ENCODE results near the gene METTL8.

Gene METTL8

GRCh38 chr2:171459498-171459897 lies 25.7 kb upstream of the METTL8 start:
- no peaks in the 10 kb centered on the region for H3K4me1 ChIP-seq
- H3K27me3 ChIP-seq = no peaks in the 10 kb centered on the region
- H3K36me3 ChIP-seq = peaks cover 53% of the 10 kb centered on the region
- H4K20me1 ChIP-seq = no peaks in the 10 kb centered on the region
- H3K27ac ChIP-seq = no peak overlapping the region
- H3K4me3 ChIP-seq = no peak overlapping the region
- H3K9me3 ChIP-seq = peaks cover 21% of the 10 kb centered on the region
- H3K4me2 ChIP-seq = no peak overlapping the region
- no peak for TF ChIP-seq Cebpa-rat (IDR thresholded peaks at IDR 0.05)
- no peak overlapping the region for H3K9ac ChIP-seq

GRCh38 chr2:171452773-171453172 lies 19.0 kb upstream of the METTL8 start:
- TF ChIP-seq Cebpa-rat (IDR thresholded peaks at IDR 0.05) = no peak
- no peaks in the 10 kb centered on the region for H3K4me1 ChIP-seq
- H3K27me3 ChIP-seq = no peaks in the 10 kb centered on the region
- peaks cover 75% of the 10 kb centered on the region for H3K36me3 ChIP-seq
- no peak overlapping the region for H3K27ac ChIP-seq
- peaks cover 13% of the 10 kb centered on the region for H3K9me3 ChIP-seq
- H3K4me2 ChIP-seq = no peak overlapping the region
- H3K9ac ChIP-seq = no peak overlapping the region
- no peak overlapping the region for H3K4me3 ChIP-seq
- no peaks in the 10 kb centered on the region for H4K20me1 ChIP-seq

- no peak for TF ChIP-seq Cebpa-rat (IDR thresholded peaks at IDR 0.05)
- Histone ChIP-seq H3K36me3 (peaks cover 68% of the 10 kb centered on the region), H3K27ac (no peak overlapping the region), H4K20me1 (no peaks in the 10 kb centered on the region), H3K27me3 (no peaks in the 10 kb centered on the region), H3K4me3 (no peak overlapping the region), H3K9me3 (peaks cover 9% of the 10 kb centered on the region), H3K9ac (no peak overlapping the region), H3K4me1 (no peaks in the 10 kb centered on the region), H3K4me2 (no peak overlapping the region)
Measured at GRCh38 chr2:171451074-171451473, 17.3 kb upstream of the METTL8 start.

GRCh38 chr2:171447675-171448074 lies 13.9 kb upstream of the METTL8 start:
- Histone ChIP-seq H3K27ac (no peak overlapping the region), H3K4me2 (no peak overlapping the region), H3K9ac (no peak overlapping the region), H3K4me1 (no peaks in the 10 kb centered on the region), H3K9me3 (no peaks in the 10 kb centered on the region), H3K4me3 (no peak overlapping the region), H3K36me3 (peaks cover 66% of the 10 kb centered on the region), H3K27me3 (no peaks in the 10 kb centered on the region), H4K20me1 (no peaks in the 10 kb centered on the region)
- TF ChIP-seq Cebpa-rat (IDR thresholded peaks at IDR 0.05) = no peak

GRCh38 chr2:171441470-171441869 lies 7.7 kb upstream of the METTL8 start:
- no peak overlapping the region for H3K27ac ChIP-seq
- no peak overlapping the region for H3K4me3 ChIP-seq
- H3K4me2 ChIP-seq = no peak overlapping the region
- H4K20me1 ChIP-seq = no peaks in the 10 kb centered on the region
- H3K9me3 ChIP-seq = peaks cover 3% of the 10 kb centered on the region; the same call in 1 of the 2 replicates
- H3K27me3 ChIP-seq = no peaks in the 10 kb centered on the region
- H3K4me1 ChIP-seq = no peaks in the 10 kb centered on the region
- H3K9ac ChIP-seq = no peak overlapping the region
- no peak for TF ChIP-seq Cebpa-rat (IDR thresholded peaks at IDR 0.05)
- H3K36me3 ChIP-seq = peaks cover 82% of the 10 kb centered on the region

- Histone ChIP-seq H3K36me3 (peaks cover 62% of the 10 kb centered on the region), H3K4me2 (no peak overlapping the region), H3K4me3 (no peak overlapping the region), H3K27ac (no peak overlapping the region), H3K27me3 (no peaks in the 10 kb centered on the region), H3K9ac (no peak overlapping the region), H3K4me1 (peaks cover 21% of the 10 kb centered on the region), H4K20me1 (no peaks in the 10 kb centered on the region), H3K9me3 (peaks cover 15% of the 10 kb centered on the region)
- TF ChIP-seq Cebpa-rat (IDR thresholded peaks at IDR 0.05) = no peak
Measured at GRCh38 chr2:171436307-171436706, 2.5 kb upstream of the METTL8 start.

GRCh38 chr2:171434013-171434989 lies 511 bp upstream of the METTL8 start, which contains the start of gene DCAF17:
Gene DCAF17 (plus strand): TSS chr2:171434226. CDS start chr2:171434578, 352 bp downstream.
- H3K4me2 ChIP-seq = peak within 1 kb of the TSS; percentile 88
- H3K4me3 ChIP-seq = peak within 1 kb of the TSS; percentile 84
- peaks cover 21% of the 10 kb centered on the region for H3K4me1 ChIP-seq
- peak within 1 kb of the TSS; percentile 95 for H3K27ac ChIP-seq
- peaks cover 60% of the 10 kb centered on the region for H3K36me3 ChIP-seq
- H3K9ac ChIP-seq = peak within 1 kb of the TSS; percentile 95
- peaks cover 35% of the 10 kb centered on the region for H3K9me3 ChIP-seq
- H3K27me3 ChIP-seq = no peaks in the 10 kb centered on the region
- no peak for TF ChIP-seq Cebpa-rat (IDR thresholded peaks at IDR 0.05)
- no peaks in the 10 kb centered on the region for H4K20me1 ChIP-seq

GRCh38 chr2:171432969-171433762 lies 624 bp downstream of the METTL8 start:
- Histone ChIP-seq H3K4me3 (peak overlapping the region; percentile 84), H3K36me3 (peaks cover 49% of the 10 kb centered on the region), H3K4me1 (peaks cover 21% of the 10 kb centered on the region), H3K27ac (peak overlapping the region; percentile 95), H4K20me1 (no peaks in the 10 kb centered on the region), H3K9me3 (peaks cover 43% of the 10 kb centered on the region), H3K27me3 (no peaks in the 10 kb centered on the region), H3K4me2 (peak overlapping the region; percentile 88), H3K9ac (peak overlapping the region; percentile 95)
- no peak for TF ChIP-seq Cebpa-rat (IDR thresholded peaks at IDR 0.05)

GRCh38 chr2:171432206-171432968 lies 1.4 kb downstream of the METTL8 start:
- no peak overlapping the region for H3K27ac ChIP-seq
- H3K4me3 ChIP-seq = no peak overlapping the region
- H3K4me1 ChIP-seq = peaks cover 21% of the 10 kb centered on the region
- H3K27me3 ChIP-seq = no peaks in the 10 kb centered on the region
- peaks cover 41% of the 10 kb centered on the region for H3K36me3 ChIP-seq
- TF ChIP-seq Cebpa-rat (IDR thresholded peaks at IDR 0.05) = no peak
- H3K9me3 ChIP-seq = peaks cover 46% of the 10 kb centered on the region
- no peak overlapping the region for H3K9ac ChIP-seq
- H3K4me2 ChIP-seq = peak overlapping the region; percentile 88
- H4K20me1 ChIP-seq = no peaks in the 10 kb centered on the region
